CD14-positive monocyte (primary cell): ENCODE results near the gene CRTC3. TPM values are rescaled to one million over a fixed set of nuclear protein-coding genes. Genes with fewer than 3 reads are reported as not detected.

Experiments
- DNase-seq, 3 donors: peaks; one replicate each; pipeline ENCODE4 v3.0.0-alpha.2; 2011 to 2022
- H2AFZ ChIP-seq: 2 replicates; pipeline ENCODE4 v1.6.0; 2012; ENCODE audit warnings: mild to moderate bottlenecking, low read depth, low read length, inconsistent platforms; ENCODE audit not compliant: insufficient read depth, poor library complexity, severe bottlenecking
- H3K27ac ChIP-seq, 2 donors: 1 replicate in 1 of 2; 2 replicates in 1 of 2; pipeline ENCODE4 v1.5.1; 2012 to 2013; ENCODE audit warnings: low read length in 2 of 2, control low read depth in 1 of 2, inconsistent platforms in 1 of 2, low read depth in 1 of 2, mild to moderate bottlenecking in 1 of 2
- H3K27me3 ChIP-seq, 2 donors: one replicate each; pipeline versions ENCODE4 v1.6.0 to v1.6.1; 2011 to 2013; ENCODE audit warnings: low read length in 2 of 2; ENCODE audit not compliant: control insufficient read depth in 2 of 2, insufficient read depth in 2 of 2
- H3K36me3 ChIP-seq, 2 donors: replicated peaks in 1 of 2; 1 replicate in 1 of 2; 2 replicates in 1 of 2; pipeline versions ENCODE4 v1.5.1 to v1.6.1; 2012 to 2013; ENCODE audit warnings: low read length in 2 of 2, control low read depth in 1 of 2, inconsistent platforms in 1 of 2, mild to moderate bottlenecking in 1 of 2; ENCODE audit not compliant: insufficient read depth in 2 of 2, control insufficient read depth in 1 of 2
- H3K4me1 ChIP-seq, 2 donors: 1 replicate in 1 of 2; 2 replicates in 1 of 2; pipeline versions ENCODE4 v1.5.1 to v1.6.1; 2012 to 2013; ENCODE audit warnings: low read length in 2 of 2, control low read depth in 1 of 2, inconsistent platforms in 1 of 2, mild to moderate bottlenecking in 1 of 2, moderate library complexity in 1 of 2; ENCODE audit not compliant: insufficient read depth in 2 of 2, control insufficient read depth in 1 of 2
- H3K4me2 ChIP-seq: replicated peaks from 2 replicates; pipeline ENCODE3; 2012; ENCODE audit warnings: low read length, moderate library complexity, mild to moderate bottlenecking; ENCODE audit not compliant: poor library complexity, severe bottlenecking; ENCODE audit errors: extremely low read depth
- H3K4me3 ChIP-seq, 3 experiments: fragments of 200-600 bp in 1 of 3; sonication (generic) in 1 of 3; replicated peaks in 1 of 3; 1 replicate in 2 of 3; 2 replicates in 1 of 3; pipeline ENCODE4 v1.5.1; 2011 to 2013; ENCODE audit warnings: low read length in 3 of 3, mild to moderate bottlenecking in 3 of 3, control low read depth in 2 of 3, low read depth in 2 of 3, inconsistent platforms in 1 of 3, moderate library complexity in 1 of 3
- H3K79me2 ChIP-seq: 2 replicates; pipeline ENCODE4 v1.6.0; 2012; ENCODE audit warnings: mild to moderate bottlenecking, control low read depth, inconsistent platforms, low read length, moderate library complexity; ENCODE audit not compliant: insufficient read depth
- H3K9ac ChIP-seq: 2 replicates; pipeline ENCODE4 v1.6.0; 2017; ENCODE audit warnings: low read length, mild to moderate bottlenecking; ENCODE audit not compliant: insufficient read depth, poor library complexity, severe bottlenecking
- H3K9me3 ChIP-seq, 2 donors: replicated peaks in 1 of 2; 1 replicate in 1 of 2; 2 replicates in 1 of 2; pipeline versions ENCODE4 v1.5.1 to v1.6.1; 2012 to 2013; ENCODE audit warnings: low read length in 2 of 2, control low read depth in 1 of 2; ENCODE audit not compliant: control insufficient read depth in 1 of 2, insufficient read depth in 1 of 2
- H4K20me1 ChIP-seq: 2 replicates; pipeline ENCODE4 v1.6.0; 2012; ENCODE audit warnings: mild to moderate bottlenecking, low read length, control low read depth, moderate library complexity; ENCODE audit not compliant: insufficient read depth
- H3K27ac Mint-ChIP-seq, 7 donors: one replicate each; pipeline ENCODE4 v1.8.0; 2020; ENCODE audit warnings: mild to moderate bottlenecking in 7 of 7, mixed read lengths in 7 of 7, moderate library complexity in 6 of 7, inconsistent platforms in 2 of 7
- H3K27me3 Mint-ChIP-seq, 3 donors: one replicate each; pipeline ENCODE4 v1.8.0; 2021 to 2022; ENCODE audit warnings: low read depth in 3 of 3, mild to moderate bottlenecking in 3 of 3, mixed read lengths in 3 of 3, moderate library complexity in 3 of 3, inconsistent platforms in 1 of 3
- H3K36me3 Mint-ChIP-seq, 2 donors: one replicate each; pipeline ENCODE4 v1.8.0; 2020; ENCODE audit warnings: mixed read lengths in 2 of 2, inconsistent platforms in 1 of 2, mild to moderate bottlenecking in 1 of 2
- H3K4me1 Mint-ChIP-seq: one replicate; pipeline ENCODE4 v1.8.0; 2020; ENCODE audit warnings: mild to moderate bottlenecking, mixed read lengths
- H3K4me3 Mint-ChIP-seq, 2 donors: one replicate each; pipeline ENCODE4 v1.8.0; 2020; ENCODE audit warnings: mild to moderate bottlenecking in 2 of 2, mixed read lengths in 2 of 2, moderate library complexity in 1 of 2
- H3K9me3 Mint-ChIP-seq, 7 donors: one replicate each; pipeline ENCODE4 v1.8.0; 2020 to 2022; ENCODE audit warnings: mixed read lengths in 7 of 7, mild to moderate bottlenecking in 6 of 7, moderate library complexity in 6 of 7, inconsistent platforms in 2 of 7
- WGBS: methylation state at CpG from one replicate; pipeline ENCODE4 v1.1.5; 2013; ENCODE audit warnings: missing lambda C conversion rate; ENCODE audit not compliant: insufficient coverage; 5-methylcytosine and 5-hydroxymethylcytosine counted together
- intact Hi-C, 2 donors: fragments of 100-400 bp; cut with micrococcal nuclease; formaldehyde crosslinking; loops; one replicate each; pipeline versions ENCODE4 v1.15.0 to v1.15.1; 2023
- polyA plus RNA-seq, 3 donors: library from polyadenylated mRNA; depleted of rRNA in 1 of 3; unstranded in 2 of 3; stranded (reverse) in 1 of 3; fragments of 300-500 nt in 2 of 3; fragments of >200 nt in 1 of 3; fragmentation: Illumina TruSeq in 2 of 3; gene quantifications; 1 replicate in 2 of 3; 2 replicates in 1 of 3; pipeline ENCODE4 v1.2.3, GENCODE V29; 2012 to 2021
- TF ChIP-seq, protein P1 (sequence below): fragments of 200-600 bp; IDR thresholded peaks from one replicate; pipeline ENCODE4 v1.8.0; 2022; ENCODE audit warnings: antibody characterized with exemption, mild to moderate bottlenecking

The CRTC3 gene
- polyA plus RNA-seq, 3 donors: 6.0 to 25.4 (median 12.2) TPM

DNA sequence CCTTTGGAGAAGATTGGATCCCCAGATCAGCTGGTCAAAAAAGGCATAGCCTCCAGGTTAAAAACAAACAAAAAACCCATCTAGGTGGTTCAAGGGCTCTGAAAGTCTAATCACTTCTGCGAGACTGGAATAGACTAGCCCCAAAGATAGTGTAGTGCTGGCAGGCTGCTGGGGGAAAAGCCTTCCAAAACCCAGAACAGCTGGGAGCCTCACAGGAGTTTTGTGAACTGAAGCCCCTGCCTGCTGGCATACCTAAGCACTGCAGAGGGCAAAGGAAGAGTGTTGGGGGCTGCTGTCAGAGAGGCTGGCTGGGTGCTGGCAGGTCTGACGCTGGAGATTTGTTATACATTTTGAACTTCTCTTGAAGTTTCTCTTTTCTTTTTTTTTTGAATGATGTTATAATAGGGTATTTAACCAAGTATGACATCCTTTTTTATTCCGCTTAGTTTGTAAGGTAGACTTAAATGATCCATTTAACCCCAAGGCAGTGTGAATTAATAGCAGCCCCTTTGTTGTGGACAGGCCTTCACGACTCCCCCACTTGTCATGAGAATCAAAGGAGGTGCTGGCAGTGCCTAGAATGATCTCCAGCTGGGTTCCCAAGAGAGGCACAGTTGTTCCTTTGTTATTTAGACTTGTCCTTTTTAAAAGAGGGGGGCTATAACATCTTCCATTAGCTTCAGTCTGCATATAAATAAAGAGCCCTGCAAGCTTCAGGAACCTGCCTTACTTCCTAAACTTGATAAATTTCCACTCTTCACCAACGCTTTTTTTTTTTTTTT, 53.9 kb downstream of the CRTC3 start:
- Mint-ChIP-seq H3K4me1 (peaks cover 48% of the 10 kb centered on the region), H3K27me3 (peaks cover 0 to 8% (median 2%) of the 10 kb centered on the region in 3 donors), H3K36me3 (peaks cover 28 to 36% of the 10 kb centered on the region in 2 donors), H3K27ac (peak overlapping the region in 1 of 7 donors; percentile 2), H3K9me3 (no peaks in the 10 kb centered on the region), H3K4me3 (no peak overlapping the region)
- Histone ChIP-seq H3K27ac (no peak overlapping the region), H3K4me1 (peaks cover 33 to 41% of the 10 kb centered on the region in 2 donors), H3K9me3 (no peaks in the 10 kb centered on the region), H2AFZ (no peak overlapping the region), H3K4me3 (no peak overlapping the region), H4K20me1 (peaks cover 58% of the 10 kb centered on the region), H3K27me3 (no peaks in the 10 kb centered on the region), H3K79me2 (peaks cover 16% of the 10 kb centered on the region), H3K36me3 (peaks cover 0 to 4% of the 10 kb centered on the region in 2 donors), H3K9ac (no peak overlapping the region), H3K4me2 (no peak overlapping the region)
- TF ChIP-seq, protein P1, sequence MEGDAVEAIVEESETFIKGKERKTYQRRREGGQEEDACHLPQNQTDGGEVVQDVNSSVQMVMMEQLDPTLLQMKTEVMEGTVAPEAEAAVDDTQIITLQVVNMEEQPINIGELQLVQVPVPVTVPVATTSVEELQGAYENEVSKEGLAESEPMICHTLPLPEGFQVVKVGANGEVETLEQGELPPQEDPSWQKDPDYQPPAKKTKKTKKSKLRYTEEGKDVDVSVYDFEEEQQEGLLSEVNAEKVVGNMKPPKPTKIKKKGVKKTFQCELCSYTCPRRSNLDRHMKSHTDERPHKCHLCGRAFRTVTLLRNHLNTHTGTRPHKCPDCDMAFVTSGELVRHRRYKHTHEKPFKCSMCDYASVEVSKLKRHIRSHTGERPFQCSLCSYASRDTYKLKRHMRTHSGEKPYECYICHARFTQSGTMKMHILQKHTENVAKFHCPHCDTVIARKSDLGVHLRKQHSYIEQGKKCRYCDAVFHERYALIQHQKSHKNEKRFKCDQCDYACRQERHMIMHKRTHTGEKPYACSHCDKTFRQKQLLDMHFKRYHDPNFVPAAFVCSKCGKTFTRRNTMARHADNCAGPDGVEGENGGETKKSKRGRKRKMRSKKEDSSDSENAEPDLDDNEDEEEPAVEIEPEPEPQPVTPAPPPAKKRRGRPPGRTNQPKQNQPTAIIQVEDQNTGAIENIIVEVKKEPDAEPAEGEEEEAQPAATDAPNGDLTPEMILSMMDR: no peak
- intact Hi-C loops: loop anchor here in 1 of 2 donors (5.0 kb wide), 1 partner anchor 46 kb away; no protein-coding TSS in a partner anchor
- 90% methylated on average over 2 of the region's 5 CpGs for WGBS
- DNase-seq: no peak

- DNase-seq: no peak
- Histone ChIP-seq H3K9me3 (no peaks in the 10 kb centered on the region), H3K4me1 (peaks cover 25 to 32% of the 10 kb centered on the region in 2 donors), H2AFZ (no peak overlapping the region), H3K27me3 (no peaks in the 10 kb centered on the region), H3K4me2 (no peak overlapping the region), H3K27ac (no peak overlapping the region), H3K9ac (no peak overlapping the region), H3K4me3 (no peak overlapping the region), H3K79me2 (peaks cover 16% of the 10 kb centered on the region), H4K20me1 (peaks cover 51% of the 10 kb centered on the region), H3K36me3 (peaks cover 0 to 4% of the 10 kb centered on the region in 2 donors)
- Mint-ChIP-seq H3K36me3 (peaks cover 30 to 38% of the 10 kb centered on the region in 2 donors), H3K27me3 (peaks cover 0 to 6% (median 2%) of the 10 kb centered on the region in 3 donors), H3K9me3 (no peaks in the 10 kb centered on the region), H3K27ac (no peak overlapping the region), H3K4me1 (peaks cover 39% of the 10 kb centered on the region), H3K4me3 (no peak overlapping the region)
- intact Hi-C loops: loop anchor here in 1 of 2 donors (5.0 kb wide), 1 partner anchor 48 kb away; no protein-coding TSS in a partner anchor
- TF ChIP-seq, protein P1: no peak
- 100% methylated on average over 1 of the region's 6 CpGs for WGBS
Measured at GRCh38 chr15:90584841-90585240, 55.1 kb downstream of the CRTC3 start.
